Lower leg skin (tissue), 3 donors: Measurements from ENCODE around the gene SAMD4B.

Experiments used
- POLR2A ChIP-seq, 2 donors: fragments of 450-650 bp; IDR thresholded peaks; one replicate each; pipeline ENCODE4 v1.6.1; 2016 to 2017; ENCODE audit warnings: antibody characterized with exemption in 2 of 2, mild to moderate bottlenecking in 1 of 2, moderate library complexity in 1 of 2
- TF ChIP-seq, protein P1 (sequence below), 3 donors: fragments of 450-650 bp; IDR thresholded peaks; one replicate each; pipeline ENCODE4 v1.5.1; 2016; ENCODE audit warnings: antibody characterized with exemption in 3 of 3, mild to moderate bottlenecking in 3 of 3, moderate library complexity in 2 of 3

DNA sequence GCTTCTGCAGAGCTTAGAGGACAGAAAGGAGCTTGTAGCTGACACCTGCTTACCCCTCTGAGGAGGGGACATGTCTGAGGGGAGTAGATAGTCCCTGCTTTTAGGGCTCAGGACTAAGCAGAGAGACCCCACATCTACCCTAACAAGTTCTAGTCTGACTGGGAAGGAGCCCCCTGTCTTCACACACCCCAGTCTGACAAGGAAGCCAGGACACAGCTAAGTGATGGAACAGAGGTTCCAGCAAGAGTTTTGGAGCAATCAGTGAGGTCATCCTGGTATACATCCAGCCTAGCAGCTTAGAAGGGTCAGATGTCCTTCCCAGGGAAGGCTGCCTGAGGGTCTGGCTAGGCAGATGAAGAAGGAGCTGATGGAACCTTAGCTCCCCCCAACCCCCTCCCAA is 33.7 kb downstream of the SAMD4B start:
- TF ChIP-seq, protein P1, sequence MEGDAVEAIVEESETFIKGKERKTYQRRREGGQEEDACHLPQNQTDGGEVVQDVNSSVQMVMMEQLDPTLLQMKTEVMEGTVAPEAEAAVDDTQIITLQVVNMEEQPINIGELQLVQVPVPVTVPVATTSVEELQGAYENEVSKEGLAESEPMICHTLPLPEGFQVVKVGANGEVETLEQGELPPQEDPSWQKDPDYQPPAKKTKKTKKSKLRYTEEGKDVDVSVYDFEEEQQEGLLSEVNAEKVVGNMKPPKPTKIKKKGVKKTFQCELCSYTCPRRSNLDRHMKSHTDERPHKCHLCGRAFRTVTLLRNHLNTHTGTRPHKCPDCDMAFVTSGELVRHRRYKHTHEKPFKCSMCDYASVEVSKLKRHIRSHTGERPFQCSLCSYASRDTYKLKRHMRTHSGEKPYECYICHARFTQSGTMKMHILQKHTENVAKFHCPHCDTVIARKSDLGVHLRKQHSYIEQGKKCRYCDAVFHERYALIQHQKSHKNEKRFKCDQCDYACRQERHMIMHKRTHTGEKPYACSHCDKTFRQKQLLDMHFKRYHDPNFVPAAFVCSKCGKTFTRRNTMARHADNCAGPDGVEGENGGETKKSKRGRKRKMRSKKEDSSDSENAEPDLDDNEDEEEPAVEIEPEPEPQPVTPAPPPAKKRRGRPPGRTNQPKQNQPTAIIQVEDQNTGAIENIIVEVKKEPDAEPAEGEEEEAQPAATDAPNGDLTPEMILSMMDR (IDR thresholded peaks at IDR 0.05) = no peak
- no peak for TF ChIP-seq POLR2A (IDR thresholded peaks at IDR 0.05)
